ENCODE measurements around the gene TLR9. TPM values are rescaled to one million over a fixed set of nuclear protein-coding genes. Genes with fewer than 3 reads are reported as not detected.

TLR9 gene
- total RNA-seq, 4 donors from 2014 or later, result 0.13 to 0.69 (median 0.17) TPM; not detected in 1

GRCh38 chr3:52269776-52270175 is 44.3 kb upstream of the TLR9 start:
- H3K9me3 ChIP-seq, result no peaks in the 10 kb centered on the region
- H3K4me3 ChIP-seq, result peak overlapping the region in 1 of 4 donors; percentile 8
- H3K27me3 ChIP-seq, result no peaks in the 10 kb centered on the region
- TF ChIP-seq POLR2AphosphoS5 (IDR thresholded peaks at IDR 0.05) (no peak), EP300 (IDR thresholded peaks at IDR 0.05) (no peak), CTCF (IDR thresholded peaks at IDR 0.05) (no peak), POLR2A (IDR thresholded peaks at IDR 0.05; ENCODE audit: low read depth) (no peak)
- H3K4me1 ChIP-seq, result peaks cover 61 to 76% (median 73%) of the 10 kb centered on the region in 4 donors
- intact Hi-C loops (cut with DNase I), result loop anchor here (1.0 kb wide), 1 partner anchor 13 kb away; no protein-coding TSS in a partner anchor
- H3K36me3 ChIP-seq, result peaks cover 17 to 66% (median 54%) of the 10 kb centered on the region in 4 donors
- peak overlapping the region; percentile 50 to 98 (median 97) for H3K27ac ChIP-seq (replicated peaks in 1 of 4)
- 43% methylated on average over 3 of the region's 3 CpGs for WGBS
- DNase-seq (ENCODE audit: extremely low spot score), result no peak

- no peaks in the 10 kb centered on the region for H3K9me3 ChIP-seq
- H3K4me1 ChIP-seq, result peaks cover 51 to 75% (median 69%) of the 10 kb centered on the region in 4 donors
- peaks cover 30 to 76% (median 70%) of the 10 kb centered on the region in 4 donors for H3K36me3 ChIP-seq
- no peak for DNase-seq (ENCODE audit: extremely low spot score)
- peak overlapping the region in 1 of 4 donors; percentile 6 for H3K27ac ChIP-seq (replicated peaks in 1 of 4)
- intact Hi-C loops (cut with DNase I), result no loop called here
- WGBS, result 90% methylated on average over 7 of the region's 7 CpGs
- H3K27me3 ChIP-seq, result no peaks in the 10 kb centered on the region
- TF ChIP-seq CTCF (IDR thresholded peaks at IDR 0.05) (no peak), POLR2AphosphoS5 (IDR thresholded peaks at IDR 0.05) (no peak), EP300 (IDR thresholded peaks at IDR 0.05) (peak; percentile 14), POLR2A (IDR thresholded peaks at IDR 0.05; ENCODE audit: low read depth) (no peak)
- H3K4me3 ChIP-seq, result no peak overlapping the region
Observed at GRCh38 chr3:52268036-52268435, 42.6 kb upstream of the TLR9 start.

- H3K27ac ChIP-seq (replicated peaks in 1 of 4), result no peak overlapping the region
- H3K4me3 ChIP-seq, result no peak overlapping the region
- H3K9me3 ChIP-seq, result no peaks in the 10 kb centered on the region
- no peak for DNase-seq (ENCODE audit: extremely low spot score)
- peaks cover 26 to 62% (median 54%) of the 10 kb centered on the region in 4 donors for H3K4me1 ChIP-seq
- H3K27me3 ChIP-seq, result no peaks in the 10 kb centered on the region
- 94% methylated on average over 6 of the region's 6 CpGs for WGBS
- no peak for TF ChIP-seq EP300 (IDR thresholded peaks at IDR 0.05)
- TF ChIP-seq POLR2AphosphoS5 (IDR thresholded peaks at IDR 0.05), result no peak
- TF ChIP-seq POLR2A (IDR thresholded peaks at IDR 0.05; ENCODE audit: low read depth), result no peak
- no peak for TF ChIP-seq CTCF (IDR thresholded peaks at IDR 0.05)
- intact Hi-C loops (cut with DNase I), result no loop called here
- peaks cover 49 to 99% (median 91%) of the 10 kb centered on the region in 4 donors for H3K36me3 ChIP-seq
Observed at GRCh38 chr3:52265387-52265786, 39.9 kb upstream of the TLR9 start.

GRCh38 chr3:52262447-52262846 is 37.0 kb upstream of the TLR9 start:
- H3K4me3 ChIP-seq, result no peak overlapping the region
- no peaks in the 10 kb centered on the region for H3K9me3 ChIP-seq
- no peak for DNase-seq (ENCODE audit: extremely low spot score)
- peaks cover 75 to 100% (median 97%) of the 10 kb centered on the region in 4 donors for H3K36me3 ChIP-seq
- peak overlapping the region in 2 of 4 donors; percentile 28 to 29 for H3K27ac ChIP-seq (replicated peaks in 1 of 4)
- TF ChIP-seq POLR2A (IDR thresholded peaks at IDR 0.05; ENCODE audit: low read depth) (no peak), POLR2AphosphoS5 (IDR thresholded peaks at IDR 0.05) (no peak), EP300 (IDR thresholded peaks at IDR 0.05) (no peak), CTCF (IDR thresholded peaks at IDR 0.05) (no peak)
- no peaks in the 10 kb centered on the region for H3K27me3 ChIP-seq
- intact Hi-C loops (cut with DNase I), result no loop called here
- H3K4me1 ChIP-seq, result peaks cover 0 to 49% (median 48%) of the 10 kb centered on the region in 4 donors

GRCh38 chr3:52259448-52259847 is 34.0 kb upstream of the TLR9 start:
- no peaks in the 10 kb centered on the region for H3K27me3 ChIP-seq
- intact Hi-C loops (cut with DNase I), result no loop called here
- no peak for DNase-seq (ENCODE audit: extremely low spot score)
- TF ChIP-seq CTCF (IDR thresholded peaks at IDR 0.05) (no peak), EP300 (IDR thresholded peaks at IDR 0.05) (no peak), POLR2AphosphoS5 (IDR thresholded peaks at IDR 0.05) (no peak), POLR2A (IDR thresholded peaks at IDR 0.05; ENCODE audit: low read depth) (no peak)
- H3K4me3 ChIP-seq, result no peak overlapping the region
- peaks cover 80 to 100% (median 100%) of the 10 kb centered on the region in 4 donors for H3K36me3 ChIP-seq
- H3K4me1 ChIP-seq, result peaks cover 0 to 65% (median 49%) of the 10 kb centered on the region in 4 donors
- WGBS, result 82% methylated on average over 4 of the region's 4 CpGs
- H3K27ac ChIP-seq (replicated peaks in 1 of 4), result peak overlapping the region in 3 of 4 donors; percentile 11 to 56 (median 45)
- H3K9me3 ChIP-seq, result no peaks in the 10 kb centered on the region
